ENCODE measurements around the gene DNAH2. TPM values are rescaled to one million over a fixed set of nuclear protein-coding genes. Genes with fewer than 3 reads are reported as not detected.

DNAH2 gene
- total RNA-seq, 1 experiment from 2014 or later: 0.17 TPM

DNA sequence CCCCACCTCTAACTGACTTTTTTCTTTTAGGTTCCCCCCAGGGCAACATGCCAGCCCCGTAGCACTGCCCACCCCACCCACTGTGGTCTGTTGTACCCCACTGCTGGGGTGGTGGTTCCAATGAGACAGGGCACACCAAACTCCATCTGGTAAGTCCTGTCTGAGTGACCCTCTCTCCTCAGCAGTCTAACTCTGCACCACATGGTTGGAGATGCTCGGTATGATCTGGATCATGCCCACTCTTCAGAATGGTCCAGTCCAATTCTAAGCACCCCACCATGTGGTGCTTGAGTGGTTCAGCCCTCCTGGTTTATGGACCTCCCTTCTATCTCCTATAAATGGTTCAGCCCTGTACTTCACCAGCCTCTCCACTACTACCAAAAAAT, 122.3 kb downstream of the DNAH2 start (continued):
- no peak for TF ChIP-seq CREB1 (CRISPR knock-in tag; IDR thresholded peaks at IDR 0.05)

DNA sequence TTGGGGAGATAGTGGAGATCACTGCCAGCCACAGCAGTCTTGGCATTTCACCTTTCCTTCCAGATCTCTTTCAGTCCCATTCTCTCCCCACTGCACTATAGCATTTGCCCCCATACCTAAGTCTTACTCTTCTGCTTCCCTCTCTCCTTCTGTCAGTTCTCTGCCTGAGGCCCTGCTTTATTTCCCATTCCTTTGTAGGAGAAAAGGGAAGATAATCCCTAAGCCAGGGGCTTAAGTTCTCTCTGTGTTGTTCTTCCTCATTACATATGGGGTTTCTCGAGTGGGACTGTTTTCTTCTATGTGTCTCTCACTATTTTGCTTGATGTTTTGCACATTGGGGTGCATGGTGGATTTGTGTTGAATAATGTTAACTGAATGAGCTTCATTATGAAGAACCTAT, 122.9 kb downstream of the DNAH2 start:
- Mint-ChIP-seq H3K27ac (no peak overlapping the region), H3K4me3 (peak overlapping the region; percentile 81), H3K27me3 (ENCODE audit: low read depth) (peaks cover 48% of the 10 kb centered on the region), H3K9me3 (no peaks in the 10 kb centered on the region), H3K36me3 (no peaks in the 10 kb centered on the region), H3K4me1 (peaks cover 43% of the 10 kb centered on the region)
- ATAC-seq (no peak), DNase-seq (ENCODE audit: low spot score) (no peak)
- POLR2A ChIA-PET: no interaction called here
- no peak for TF ChIP-seq ERG (CRISPR knock-in tag; IDR thresholded peaks at IDR 0.05)
- TF ChIP-seq NFYB (CRISPR knock-in tag; conservative IDR thresholded peaks at IDR 0.05; ENCODE audit: low read depth): no peak
- TF ChIP-seq TEAD1 (CRISPR knock-in tag; IDR thresholded peaks at IDR 0.05): no peak
- no peak for TF ChIP-seq ESRRA (CRISPR knock-in tag; IDR thresholded peaks at IDR 0.05; ENCODE audit: borderline replicate concordance)
- TF ChIP-seq NR2C2 (CRISPR knock-in tag; IDR thresholded peaks at IDR 0.05): no peak
- no peak for TF ChIP-seq ETV6 (CRISPR knock-in tag; IDR thresholded peaks at IDR 0.05)
- TF ChIP-seq SP1 (CRISPR knock-in tag; conservative IDR thresholded peaks at IDR 0.05): no peak
- CTCF ChIA-PET: no interaction called here

DNA sequence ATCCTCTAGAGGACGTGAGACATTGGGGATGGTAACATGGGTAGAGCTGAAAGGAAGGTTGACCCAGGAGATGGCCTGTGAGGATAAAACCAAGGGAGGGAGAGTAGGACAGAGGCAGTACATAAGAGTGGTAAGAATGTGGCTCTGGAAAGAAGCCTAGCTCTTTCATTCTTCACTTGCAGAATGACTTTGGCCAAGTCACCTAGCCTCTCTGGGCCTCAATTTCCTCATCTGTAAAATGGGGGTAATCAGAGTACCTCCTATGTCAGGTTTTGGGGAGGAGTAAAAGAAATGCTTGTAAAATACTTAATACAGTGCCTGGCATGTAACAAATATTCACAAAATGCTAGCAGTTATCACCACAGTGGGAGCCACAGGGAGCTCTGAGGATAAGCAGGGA, 123.3 kb downstream of the DNAH2 start:
- DNase-seq (ENCODE audit: low spot score) (no peak), ATAC-seq (no peak)
- peaks cover 43% of the 10 kb centered on the region for H3K4me1 Mint-ChIP-seq
- peak overlapping the region; percentile 81 for H3K4me3 Mint-ChIP-seq
- no peaks in the 10 kb centered on the region for H3K9me3 Mint-ChIP-seq
- H3K27me3 Mint-ChIP-seq (ENCODE audit: low read depth): peaks cover 51% of the 10 kb centered on the region
- POLR2A ChIA-PET: interaction anchor here (0.5 kb wide), 1 partner anchor 90 kb away, joined by 6 read pairs; no protein-coding TSS in a partner anchor
- 0 out of 2 replicates have a peak overlapping the region, but pooled peaks have one; percentile 22 for H3K27ac Mint-ChIP-seq
- TF ChIP-seq ZNF263 (CRISPR knock-in tag; IDR thresholded peaks at IDR 0.05; ENCODE audit: low read depth): no peak
- TF ChIP-seq TP53 (CRISPR knock-in tag; IDR thresholded peaks at IDR 0.05): no peak
- TF ChIP-seq CREM (CRISPR knock-in tag; IDR thresholded peaks at IDR 0.05): no peak
- TF ChIP-seq HMGXB4 (CRISPR knock-in tag; IDR thresholded peaks at IDR 0.05): no peak
- TF ChIP-seq ELF4 (CRISPR knock-in tag; IDR thresholded peaks at IDR 0.05; ENCODE audit: low read depth): no peak
- TF ChIP-seq, protein P1, sequence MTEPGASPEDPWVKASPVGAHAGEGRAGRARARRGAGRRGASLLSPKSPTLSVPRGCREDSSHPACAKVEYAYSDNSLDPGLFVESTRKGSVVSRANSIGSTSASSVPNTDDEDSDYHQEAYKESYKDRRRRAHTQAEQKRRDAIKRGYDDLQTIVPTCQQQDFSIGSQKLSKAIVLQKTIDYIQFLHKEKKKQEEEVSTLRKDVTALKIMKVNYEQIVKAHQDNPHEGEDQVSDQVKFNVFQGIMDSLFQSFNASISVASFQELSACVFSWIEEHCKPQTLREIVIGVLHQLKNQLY (CRISPR knock-in tag; IDR thresholded peaks at IDR 0.05): no peak
- no peak for TF ChIP-seq ZNF396 (CRISPR knock-in tag; IDR thresholded peaks at IDR 0.05; ENCODE audit: borderline replicate concordance)
- no peaks in the 10 kb centered on the region for H3K36me3 Mint-ChIP-seq
- CTCF ChIA-PET: no interaction called here

- Mint-ChIP-seq H3K36me3 (no peaks in the 10 kb centered on the region), H3K27me3 (ENCODE audit: low read depth) (peaks cover 51% of the 10 kb centered on the region), H3K4me3 (peak overlapping the region; percentile 81), H3K9me3 (no peaks in the 10 kb centered on the region), H3K4me1 (peaks cover 43% of the 10 kb centered on the region), H3K27ac (peak overlapping the region; percentile 22; the same call in 1 of the 2 replicates)
- no peak for DNase-seq (ENCODE audit: low spot score)
- ATAC-seq: no peak; the same call in 1 of the 2 replicates
- POLR2A ChIA-PET: interaction anchor here (0.5 kb wide), 1 partner anchor 90 kb away, joined by 6 read pairs; no protein-coding TSS in a partner anchor
- CTCF ChIA-PET: interaction anchor here (1.0 to 7.0 kb wide), 6 partner anchors 7 to 238 kb away, joined by 4 to 66 read pairs (median 6); partner anchors contain the start of gene KDM6B
- TF ChIP-seq ZNF138 (CRISPR knock-in tag; conservative IDR thresholded peaks at IDR 0.05) (no peak), SOX15 (CRISPR knock-in tag; IDR thresholded peaks at IDR 0.05) (no peak), ZNF423 (CRISPR knock-in tag; IDR thresholded peaks at IDR 0.05) (no peak), TCF7 (CRISPR knock-in tag; IDR thresholded peaks at IDR 0.05; ENCODE audit: low read depth) (no peak), ZBTB43 (CRISPR knock-in tag; IDR thresholded peaks at IDR 0.05) (no peak), ZNF317 (CRISPR knock-in tag; IDR thresholded peaks at IDR 0.05; ENCODE audit: borderline replicate concordance, low read depth) (no peak), RORB (CRISPR knock-in tag; IDR thresholded peaks at IDR 0.05) (no peak)
- TF ChIP-seq, protein P2, sequence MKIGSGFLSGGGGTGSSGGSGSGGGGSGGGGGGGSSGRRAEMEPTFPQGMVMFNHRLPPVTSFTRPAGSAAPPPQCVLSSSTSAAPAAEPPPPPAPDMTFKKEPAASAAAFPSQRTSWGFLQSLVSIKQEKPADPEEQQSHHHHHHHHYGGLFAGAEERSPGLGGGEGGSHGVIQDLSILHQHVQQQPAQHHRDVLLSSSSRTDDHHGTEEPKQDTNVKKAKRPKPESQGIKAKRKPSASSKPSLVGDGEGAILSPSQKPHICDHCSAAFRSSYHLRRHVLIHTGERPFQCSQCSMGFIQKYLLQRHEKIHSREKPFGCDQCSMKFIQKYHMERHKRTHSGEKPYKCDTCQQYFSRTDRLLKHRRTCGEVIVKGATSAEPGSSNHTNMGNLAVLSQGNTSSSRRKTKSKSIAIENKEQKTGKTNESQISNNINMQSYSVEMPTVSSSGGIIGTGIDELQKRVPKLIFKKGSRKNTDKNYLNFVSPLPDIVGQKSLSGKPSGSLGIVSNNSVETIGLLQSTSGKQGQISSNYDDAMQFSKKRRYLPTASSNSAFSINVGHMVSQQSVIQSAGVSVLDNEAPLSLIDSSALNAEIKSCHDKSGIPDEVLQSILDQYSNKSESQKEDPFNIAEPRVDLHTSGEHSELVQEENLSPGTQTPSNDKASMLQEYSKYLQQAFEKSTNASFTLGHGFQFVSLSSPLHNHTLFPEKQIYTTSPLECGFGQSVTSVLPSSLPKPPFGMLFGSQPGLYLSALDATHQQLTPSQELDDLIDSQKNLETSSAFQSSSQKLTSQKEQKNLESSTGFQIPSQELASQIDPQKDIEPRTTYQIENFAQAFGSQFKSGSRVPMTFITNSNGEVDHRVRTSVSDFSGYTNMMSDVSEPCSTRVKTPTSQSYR (CRISPR knock-in tag; IDR thresholded peaks at IDR 0.05): no peak
Measured at GRCh38 chr17:7841396-7841914, 123.9 kb downstream of the DNAH2 start.
